Measurements from ENCODE around the gene WWP2. TPM values are rescaled to one million over a fixed set of nuclear protein-coding genes. Genes with fewer than 3 reads are reported as not detected.

WWP2 gene
- total RNA-seq, 1 experiment from 2014 or later: 40.2 TPM

DNA sequence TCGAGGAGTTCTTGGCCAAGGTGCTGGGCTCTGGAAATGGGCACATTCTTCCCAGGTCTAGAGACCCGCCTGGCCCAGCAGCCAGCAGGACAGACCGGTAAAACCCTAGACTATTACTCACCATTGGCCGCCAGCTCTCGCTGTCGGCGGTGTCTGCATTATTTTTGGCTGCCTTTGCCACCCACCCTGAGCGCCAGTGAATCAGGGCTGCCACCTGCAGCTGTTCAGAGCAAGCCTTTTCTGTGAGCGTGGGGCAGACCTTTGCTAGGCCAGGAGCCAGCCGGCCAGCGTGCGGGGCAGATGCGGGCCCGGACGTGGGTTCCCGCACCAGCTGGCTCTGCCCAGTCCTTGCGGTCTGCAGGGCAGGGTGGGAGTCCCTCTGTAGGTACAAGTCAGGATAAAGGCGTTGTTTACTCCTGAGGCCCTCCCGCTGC, 173.2 kb downstream of the WWP2 start:
- WGBS (ENCODE audit: extremely low coverage, insufficient read length, low lambda C conversion rate): no CpG with 5 or more reads among the region's 19 CpGs
- Mint-ChIP-seq H3K4me1 (peaks cover 0 to 3% of the 10 kb centered on the region in 2 experiments; a peak in 2 of 4 replicates), H3K9me3 (no peaks in the 10 kb centered on the region)

More for the DNA sequence above, 173.2 kb downstream of the WWP2 start:
- DNase-seq: no peak
- Histone ChIP-seq H3K4me2 (ENCODE audit: insufficient read depth, insufficient read length, low read length) (no peak overlapping the region), H3K9me3 (ENCODE audit: control insufficient read depth, low read depth, low read length) (no peaks in the 10 kb centered on the region), H2BK5ac (ENCODE audit: insufficient read length, low read length) (no peak overlapping the region), H3K79me2 (ENCODE audit: insufficient read depth, low read length) (no peaks in the 10 kb centered on the region), H4K91ac (ENCODE audit: insufficient read length, low read depth, low read length) (no peak overlapping the region), H3K56ac (ENCODE audit: insufficient read length, low read depth, low read length) (no peak overlapping the region), H3K9ac (ENCODE audit: extremely low read depth, insufficient read length, low read length) (no peak overlapping the region), H3K4me1 (ENCODE audit: insufficient read depth, low read length) (no peaks in the 10 kb centered on the region), H3K23ac (ENCODE audit: insufficient read length, low read depth, low read length) (no peak overlapping the region), H4K8ac (replicated peaks; ENCODE audit: insufficient read length, low read depth, low read length) (no peak overlapping the region), H3K4ac (ENCODE audit: low read depth, low read length) (no peak overlapping the region), H2AK5ac (ENCODE audit: insufficient read length, low read length) (no peak overlapping the region), H2BK12ac (ENCODE audit: insufficient read length, low read depth, low read length) (no peak overlapping the region), H3K14ac (ENCODE audit: insufficient read depth, low read length) (no peak overlapping the region; the same call in 1 of the 2 replicates), H3K18ac (ENCODE audit: insufficient read length, low read depth, low read length) (no peak overlapping the region), H2AFZ (ENCODE audit: low read length) (no peak overlapping the region), H2BK15ac (ENCODE audit: low read depth, low read length) (no peak overlapping the region), H3K27ac (ENCODE audit: insufficient read length, low read depth, low read length) (no peak overlapping the region), H2BK20ac (ENCODE audit: low read depth, low read length, poor library complexity, severe bottlenecking) (no peak overlapping the region), H2BK120ac (ENCODE audit: low read depth, low read length, poor library complexity, severe bottlenecking) (no peak overlapping the region), H3T11ph (ENCODE audit: low read length) (no peak overlapping the region), H3K79me1 (ENCODE audit: insufficient read depth, low read depth, low read length, poor library complexity, severe bottlenecking) (no peaks in the 10 kb centered on the region), H3K27me3 (ENCODE audit: insufficient read depth, low read length) (no peaks in the 10 kb centered on the region), H4K5ac (ENCODE audit: insufficient read length, low read depth, low read length) (no peak overlapping the region), H3K23me2 (ENCODE audit: insufficient read length, low read depth, low read length, poor library complexity, severe bottlenecking) (no peaks in the 10 kb centered on the region), H4K20me1 (ENCODE audit: control insufficient read depth, insufficient read depth, insufficient read length) (no peaks in the 10 kb centered on the region)
- Mint-ChIP-seq H3K36me3 (ENCODE audit: insufficient read depth in 1 of 3, low read depth in 3 of 3) (peaks cover 13 to 66% (median 35%) of the 10 kb centered on the region in 3 experiments; a peak in 6 of 7 replicates), H3K27ac (no peak overlapping the region), H3K27me3 (ENCODE audit: low read depth) (no peaks in the 10 kb centered on the region), H3K4me3 (no peak overlapping the region)
- TF ChIP-seq, protein P1, sequence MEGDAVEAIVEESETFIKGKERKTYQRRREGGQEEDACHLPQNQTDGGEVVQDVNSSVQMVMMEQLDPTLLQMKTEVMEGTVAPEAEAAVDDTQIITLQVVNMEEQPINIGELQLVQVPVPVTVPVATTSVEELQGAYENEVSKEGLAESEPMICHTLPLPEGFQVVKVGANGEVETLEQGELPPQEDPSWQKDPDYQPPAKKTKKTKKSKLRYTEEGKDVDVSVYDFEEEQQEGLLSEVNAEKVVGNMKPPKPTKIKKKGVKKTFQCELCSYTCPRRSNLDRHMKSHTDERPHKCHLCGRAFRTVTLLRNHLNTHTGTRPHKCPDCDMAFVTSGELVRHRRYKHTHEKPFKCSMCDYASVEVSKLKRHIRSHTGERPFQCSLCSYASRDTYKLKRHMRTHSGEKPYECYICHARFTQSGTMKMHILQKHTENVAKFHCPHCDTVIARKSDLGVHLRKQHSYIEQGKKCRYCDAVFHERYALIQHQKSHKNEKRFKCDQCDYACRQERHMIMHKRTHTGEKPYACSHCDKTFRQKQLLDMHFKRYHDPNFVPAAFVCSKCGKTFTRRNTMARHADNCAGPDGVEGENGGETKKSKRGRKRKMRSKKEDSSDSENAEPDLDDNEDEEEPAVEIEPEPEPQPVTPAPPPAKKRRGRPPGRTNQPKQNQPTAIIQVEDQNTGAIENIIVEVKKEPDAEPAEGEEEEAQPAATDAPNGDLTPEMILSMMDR (conservative IDR thresholded peaks at IDR 0.05): no peak

All from H9 (cell line).